Naive B cell (primary cell): ENCODE results near the gene OR1Q1. TPM values are rescaled to one million over a fixed set of nuclear protein-coding genes. Genes with fewer than 3 reads are reported as not detected.

ENCODE experiments used
- polyA plus RNA-seq, 6 donors: library from polyadenylated mRNA; unstranded; fragments of 300-500 nt; fragmentation: Illumina TruSeq; gene quantifications; one replicate each; pipeline ENCODE4 v1.2.3, GENCODE V29; 2021; ENCODE audit warnings: low read depth in 6 of 6

OR1Q1 gene
- polyA plus RNA-seq, 6 donors from 2014 or later = not detected

Other genes with a start within 250 kb of the OR1Q1 start
- gene PTGS1, start 243.7 kb upstream of the OR1Q1 start, polyA plus RNA-seq = 10 to 100 TPM; 18.2 to 37.6 (median 24.7) TPM
- not detected for gene OR1J1, start 136.8 kb upstream of the OR1Q1 start, polyA plus RNA-seq
- gene OR1J2, start 103.9 kb upstream of the OR1Q1 start, polyA plus RNA-seq = not detected
- not detected for gene OR1J4, start 95.6 kb upstream of the OR1Q1 start, polyA plus RNA-seq
- not detected for gene OR1N1, start 87.4 kb upstream of the OR1Q1 start, polyA plus RNA-seq
- not detected for gene OR1N2, start 61.6 kb upstream of the OR1Q1 start, polyA plus RNA-seq
- gene OR1L8, start 31.4 kb upstream of the OR1Q1 start, polyA plus RNA-seq = not detected
- not detected for gene OR1B1, start 42.9 kb downstream of the OR1Q1 start, polyA plus RNA-seq
- gene OR1L1, start 47.0 kb downstream of the OR1Q1 start, polyA plus RNA-seq = not detected
- not detected for gene OR1L3, start 60.4 kb downstream of the OR1Q1 start, polyA plus RNA-seq
- not detected for gene OR1L4, start 109.3 kb downstream of the OR1Q1 start, polyA plus RNA-seq
- gene OR1L6, start 127.6 kb downstream of the OR1Q1 start, polyA plus RNA-seq = not detected
- gene OR5C1, start 174.2 kb downstream of the OR1Q1 start, polyA plus RNA-seq = not detected
- gene OR1K1, start 185.4 kb downstream of the OR1Q1 start, polyA plus RNA-seq = not detected
- gene PDCL, start 213.8 kb downstream of the OR1Q1 start, polyA plus RNA-seq = 1 to 10 TPM; 5.3 to 9.3 (median 6.5) TPM